Measurements from ENCODE around the gene ANKRD55.
"Not testable (repeated sequence)": the region's sequence is repeated elsewhere in the genome, so short reads cannot be mapped to it uniquely, and the experiment has no call there.

DNA sequence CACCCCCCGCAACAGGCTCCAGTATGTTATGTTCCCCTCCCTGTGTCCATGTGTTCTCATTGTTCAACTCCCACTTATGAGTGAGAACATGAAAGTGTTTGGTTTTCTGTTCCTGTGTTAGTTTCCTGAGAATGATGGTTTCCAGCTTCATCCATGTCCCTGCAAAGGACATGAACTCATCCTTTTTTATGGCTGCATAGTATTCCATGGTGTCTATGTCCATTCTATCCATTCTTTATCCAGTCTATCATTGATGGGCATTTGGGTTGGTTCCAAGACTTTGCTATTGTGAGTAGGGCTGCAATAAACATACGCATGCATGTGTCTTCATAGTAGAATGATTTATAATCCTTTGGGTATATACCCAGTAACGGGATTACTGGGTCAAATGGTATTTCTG, 35.6 kb upstream of the ANKRD55 start:
- TF ChIP-seq RAD21 (IDR thresholded peaks at IDR 0.05); RXRA (IDR thresholded peaks at IDR 0.05); TAF1 (conservative IDR thresholded peaks at IDR 0.05); YY1 (IDR thresholded peaks at IDR 0.05); NR2F2 (IDR thresholded peaks at IDR 0.05); FOXA1 (IDR thresholded peaks at IDR 0.05); JUND (IDR thresholded peaks at IDR 0.05); GABPA (IDR thresholded peaks at IDR 0.05 in 1 of 2, conservative IDR thresholded peaks at IDR 0.05 in 1 of 2); EGR1 (IDR thresholded peaks at IDR 0.05; ENCODE audit: low read depth in 2 of 2): not testable (repeated sequence)
- TF ChIP-seq, protein P1, sequence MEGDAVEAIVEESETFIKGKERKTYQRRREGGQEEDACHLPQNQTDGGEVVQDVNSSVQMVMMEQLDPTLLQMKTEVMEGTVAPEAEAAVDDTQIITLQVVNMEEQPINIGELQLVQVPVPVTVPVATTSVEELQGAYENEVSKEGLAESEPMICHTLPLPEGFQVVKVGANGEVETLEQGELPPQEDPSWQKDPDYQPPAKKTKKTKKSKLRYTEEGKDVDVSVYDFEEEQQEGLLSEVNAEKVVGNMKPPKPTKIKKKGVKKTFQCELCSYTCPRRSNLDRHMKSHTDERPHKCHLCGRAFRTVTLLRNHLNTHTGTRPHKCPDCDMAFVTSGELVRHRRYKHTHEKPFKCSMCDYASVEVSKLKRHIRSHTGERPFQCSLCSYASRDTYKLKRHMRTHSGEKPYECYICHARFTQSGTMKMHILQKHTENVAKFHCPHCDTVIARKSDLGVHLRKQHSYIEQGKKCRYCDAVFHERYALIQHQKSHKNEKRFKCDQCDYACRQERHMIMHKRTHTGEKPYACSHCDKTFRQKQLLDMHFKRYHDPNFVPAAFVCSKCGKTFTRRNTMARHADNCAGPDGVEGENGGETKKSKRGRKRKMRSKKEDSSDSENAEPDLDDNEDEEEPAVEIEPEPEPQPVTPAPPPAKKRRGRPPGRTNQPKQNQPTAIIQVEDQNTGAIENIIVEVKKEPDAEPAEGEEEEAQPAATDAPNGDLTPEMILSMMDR (IDR thresholded peaks at IDR 0.05; ENCODE audit: low read depth, low read length, missing input control), result not testable (repeated sequence)
- TF ChIP-seq, protein P2, sequence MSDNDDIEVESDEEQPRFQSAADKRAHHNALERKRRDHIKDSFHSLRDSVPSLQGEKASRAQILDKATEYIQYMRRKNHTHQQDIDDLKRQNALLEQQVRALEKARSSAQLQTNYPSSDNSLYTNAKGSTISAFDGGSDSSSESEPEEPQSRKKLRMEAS (IDR thresholded peaks at IDR 0.05), result not testable (repeated sequence)
- TF ChIP-seq, protein P3, sequence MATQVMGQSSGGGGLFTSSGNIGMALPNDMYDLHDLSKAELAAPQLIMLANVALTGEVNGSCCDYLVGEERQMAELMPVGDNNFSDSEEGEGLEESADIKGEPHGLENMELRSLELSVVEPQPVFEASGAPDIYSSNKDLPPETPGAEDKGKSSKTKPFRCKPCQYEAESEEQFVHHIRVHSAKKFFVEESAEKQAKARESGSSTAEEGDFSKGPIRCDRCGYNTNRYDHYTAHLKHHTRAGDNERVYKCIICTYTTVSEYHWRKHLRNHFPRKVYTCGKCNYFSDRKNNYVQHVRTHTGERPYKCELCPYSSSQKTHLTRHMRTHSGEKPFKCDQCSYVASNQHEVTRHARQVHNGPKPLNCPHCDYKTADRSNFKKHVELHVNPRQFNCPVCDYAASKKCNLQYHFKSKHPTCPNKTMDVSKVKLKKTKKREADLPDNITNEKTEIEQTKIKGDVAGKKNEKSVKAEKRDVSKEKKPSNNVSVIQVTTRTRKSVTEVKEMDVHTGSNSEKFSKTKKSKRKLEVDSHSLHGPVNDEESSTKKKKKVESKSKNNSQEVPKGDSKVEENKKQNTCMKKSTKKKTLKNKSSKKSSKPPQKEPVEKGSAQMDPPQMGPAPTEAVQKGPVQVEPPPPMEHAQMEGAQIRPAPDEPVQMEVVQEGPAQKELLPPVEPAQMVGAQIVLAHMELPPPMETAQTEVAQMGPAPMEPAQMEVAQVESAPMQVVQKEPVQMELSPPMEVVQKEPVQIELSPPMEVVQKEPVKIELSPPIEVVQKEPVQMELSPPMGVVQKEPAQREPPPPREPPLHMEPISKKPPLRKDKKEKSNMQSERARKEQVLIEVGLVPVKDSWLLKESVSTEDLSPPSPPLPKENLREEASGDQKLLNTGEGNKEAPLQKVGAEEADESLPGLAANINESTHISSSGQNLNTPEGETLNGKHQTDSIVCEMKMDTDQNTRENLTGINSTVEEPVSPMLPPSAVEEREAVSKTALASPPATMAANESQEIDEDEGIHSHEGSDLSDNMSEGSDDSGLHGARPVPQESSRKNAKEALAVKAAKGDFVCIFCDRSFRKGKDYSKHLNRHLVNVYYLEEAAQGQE (IDR thresholded peaks at IDR 0.05), result not testable (repeated sequence)
- TF ChIP-seq, protein P4, sequence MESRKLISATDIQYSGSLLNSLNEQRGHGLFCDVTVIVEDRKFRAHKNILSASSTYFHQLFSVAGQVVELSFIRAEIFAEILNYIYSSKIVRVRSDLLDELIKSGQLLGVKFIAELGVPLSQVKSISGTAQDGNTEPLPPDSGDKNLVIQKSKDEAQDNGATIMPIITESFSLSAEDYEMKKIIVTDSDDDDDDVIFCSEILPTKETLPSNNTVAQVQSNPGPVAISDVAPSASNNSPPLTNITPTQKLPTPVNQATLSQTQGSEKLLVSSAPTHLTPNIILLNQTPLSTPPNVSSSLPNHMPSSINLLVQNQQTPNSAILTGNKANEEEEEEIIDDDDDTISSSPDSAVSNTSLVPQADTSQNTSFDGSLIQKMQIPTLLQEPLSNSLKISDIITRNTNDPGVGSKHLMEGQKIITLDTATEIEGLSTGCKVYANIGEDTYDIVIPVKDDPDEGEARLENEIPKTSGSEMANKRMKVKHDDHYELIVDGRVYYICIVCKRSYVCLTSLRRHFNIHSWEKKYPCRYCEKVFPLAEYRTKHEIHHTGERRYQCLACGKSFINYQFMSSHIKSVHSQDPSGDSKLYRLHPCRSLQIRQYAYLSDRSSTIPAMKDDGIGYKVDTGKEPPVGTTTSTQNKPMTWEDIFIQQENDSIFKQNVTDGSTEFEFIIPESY (IDR thresholded peaks at IDR 0.05), result not testable (repeated sequence)
- TF ChIP-seq, protein P5, sequence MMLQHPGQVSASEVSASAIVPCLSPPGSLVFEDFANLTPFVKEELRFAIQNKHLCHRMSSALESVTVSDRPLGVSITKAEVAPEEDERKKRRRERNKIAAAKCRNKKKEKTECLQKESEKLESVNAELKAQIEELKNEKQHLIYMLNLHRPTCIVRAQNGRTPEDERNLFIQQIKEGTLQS (IDR thresholded peaks at IDR 0.05), result not testable (repeated sequence)
